ENCODE data around the gene SUZ12. TPM values are rescaled to one million over a fixed set of nuclear protein-coding genes. Genes with fewer than 3 reads are reported as not detected.
"Not testable (repeated sequence)": the region's sequence is repeated elsewhere in the genome, so short reads cannot be mapped to it uniquely, and the experiment has no call there.

The SUZ12 gene
- 27.8 to 30.3 TPM (median 29.5 TPM) in 3 replicates for total RNA-seq

- H3K9me3 Mint-ChIP-seq; H3K36me3 Mint-ChIP-seq; H3K27me3 Mint-ChIP-seq (ENCODE audit: low read depth): not testable (repeated sequence)
- Mint-ChIP-seq H3K4me3 (peak within 1 kb of the TSS; percentile 80), H3K4me1 (peaks cover 12% of the 10 kb centered on the region), H3K27ac (peak within 1 kb of the TSS; percentile 86)
- DNase-seq (ENCODE audit: low spot score in 2 of 2, unreplicated experiment in 2 of 2): peak; percentile 66 to 88
These were observed at the start of gene SUZ12 for GRCh38 chr17:31936615-31937609. SUZ12 (plus strand) TSS chr17:31937007; CDS start chr17:31937247, 240 bp downstream.

GRCh38 chr17:31888124-31888523 lies 48.7 kb upstream of the SUZ12 start:
- H3K4me3 Mint-ChIP-seq: no peak overlapping the region
- H3K4me1 Mint-ChIP-seq: no peaks in the 10 kb centered on the region
- no peaks in the 10 kb centered on the region for H3K9me3 Mint-ChIP-seq
- no peak for TF ChIP-seq CTCF (IDR thresholded peaks at IDR 0.05; ENCODE audit: unreplicated experiment)
- H3K27me3 Mint-ChIP-seq (ENCODE audit: low read depth): no peaks in the 10 kb centered on the region
- H3K36me3 Mint-ChIP-seq: peaks cover 46% of the 10 kb centered on the region
- H3K27ac Mint-ChIP-seq: no peak overlapping the region
- DNase-seq (ENCODE audit: low spot score in 2 of 2, unreplicated experiment in 2 of 2): no peak

- H3K4me1 Mint-ChIP-seq: peaks cover 4% of the 10 kb centered on the region
- no peaks in the 10 kb centered on the region for H3K27me3 Mint-ChIP-seq (ENCODE audit: low read depth)
- H3K4me3 Mint-ChIP-seq: no peak overlapping the region
- no peak for DNase-seq (ENCODE audit: low spot score in 2 of 2, unreplicated experiment in 2 of 2)
- H3K27ac Mint-ChIP-seq: no peak overlapping the region
- no peaks in the 10 kb centered on the region for H3K9me3 Mint-ChIP-seq
- H3K36me3 Mint-ChIP-seq: peaks cover 9% of the 10 kb centered on the region
- TF ChIP-seq CTCF (IDR thresholded peaks at IDR 0.05; ENCODE audit: unreplicated experiment): no peak
These were observed 35.9 kb upstream of the SUZ12 start for GRCh38 chr17:31900877-31901276.

- Mint-ChIP-seq H3K27me3 (ENCODE audit: low read depth) (no peaks in the 10 kb centered on the region), H3K4me3 (no peak overlapping the region), H3K9me3 (no peaks in the 10 kb centered on the region), H3K4me1 (peaks cover 13% of the 10 kb centered on the region), H3K27ac (no peak overlapping the region), H3K36me3 (peaks cover 3% of the 10 kb centered on the region)
- DNase-seq (ENCODE audit: low spot score in 2 of 2, unreplicated experiment in 2 of 2): no peak
- TF ChIP-seq CTCF (IDR thresholded peaks at IDR 0.05; ENCODE audit: unreplicated experiment): no peak
These were observed 34.1 kb upstream of the SUZ12 start for GRCh38 chr17:31902693-31903092.

- Mint-ChIP-seq H3K27me3 (ENCODE audit: low read depth) (no peaks in the 10 kb centered on the region), H3K27ac (no peak overlapping the region), H3K4me3 (no peak overlapping the region), H3K36me3 (no peaks in the 10 kb centered on the region), H3K4me1 (peaks cover 19% of the 10 kb centered on the region), H3K9me3 (no peaks in the 10 kb centered on the region)
- no peak for DNase-seq (ENCODE audit: low spot score in 2 of 2, unreplicated experiment in 2 of 2)
- no peak for TF ChIP-seq CTCF (IDR thresholded peaks at IDR 0.05; ENCODE audit: unreplicated experiment)
These were observed 33.4 kb upstream of the SUZ12 start for GRCh38 chr17:31903401-31903800.

GRCh38 chr17:31907342-31907962 lies 29.4 kb upstream of the SUZ12 start:
- peak overlapping the region; percentile 29 for H3K4me3 Mint-ChIP-seq
- peaks cover 19% of the 10 kb centered on the region for H3K4me1 Mint-ChIP-seq
- H3K36me3 Mint-ChIP-seq: no peaks in the 10 kb centered on the region
- no peaks in the 10 kb centered on the region for H3K27me3 Mint-ChIP-seq (ENCODE audit: low read depth)
- peak overlapping the region; percentile 86 for H3K27ac Mint-ChIP-seq
- peak; percentile 40 to 72 for DNase-seq (ENCODE audit: low spot score in 2 of 2, unreplicated experiment in 2 of 2)
- H3K9me3 Mint-ChIP-seq: no peaks in the 10 kb centered on the region
- TF ChIP-seq CTCF (IDR thresholded peaks at IDR 0.05; ENCODE audit: unreplicated experiment): no peak

Measured in mesothelial cell of epicardium (in vitro differentiated cells).